ENCODE measurements around the gene UBA5. TPM values are rescaled to one million over a fixed set of nuclear protein-coding genes. Genes with fewer than 3 reads are reported as not detected.
A peak's percentile ranks its signal among the peaks of the same experiment; 100 is the strongest.

The UBA5 gene
- total and polyA plus RNA-seq, 2 of the 13 experiments (the other 11 are each of a cell fraction or from before 2014, with no cell fraction given), result 30.2 to 46.8 TPM

GRCh38 chr3:132659365-132660051 lies 621 bp upstream of the UBA5 start, which contains the start of gene ACAD11 (continued):
- TF ChIP-seq CC2D1A (CRISPR knock-in tag; IDR thresholded peaks at IDR 0.05) (no peak), ZBTB26 (CRISPR knock-in tag; IDR thresholded peaks at IDR 0.05; ENCODE audit: borderline replicate concordance) (peak; percentile 63; the same call in 1 of the 2 replicates), GABPB1 (CRISPR knock-in tag; IDR thresholded peaks at IDR 0.05) (no peak), KAT2B (IDR thresholded peaks at IDR 0.05; ENCODE audit: borderline replicate concordance, low read depth, low read length) (no peak), YEATS4 (CRISPR knock-in tag; IDR thresholded peaks at IDR 0.05; ENCODE audit: borderline replicate concordance) (peak; percentile 35; the same call in 1 of the 2 replicates), DMTF1 (CRISPR knock-in tag; IDR thresholded peaks at IDR 0.05) (no peak), RCOR2 (CRISPR knock-in tag; IDR thresholded peaks at IDR 0.05) (no peak), ZNF670 (CRISPR knock-in tag; IDR thresholded peaks at IDR 0.05; ENCODE audit: borderline replicate concordance) (no peak), ZNF281 (CRISPR knock-in tag; IDR thresholded peaks at IDR 0.05; ENCODE audit: borderline replicate concordance) (no peak), ZNF430 (CRISPR knock-in tag; IDR thresholded peaks at IDR 0.05) (peak; percentile 53; the same call in 1 of the 2 replicates), MIER3 (CRISPR knock-in tag; IDR thresholded peaks at IDR 0.05; ENCODE audit: borderline replicate concordance) (0 out of 2 replicates have a peak, but pooled peaks have one; percentile 21), UBTF (CRISPR knock-in tag; IDR thresholded peaks at IDR 0.05) (no peak), SOX6 (IDR thresholded peaks at IDR 0.05) (no peak), SOX6 (CRISPR knock-in tag; IDR thresholded peaks at IDR 0.05) (peak; percentile 13; the same call in 1 of the 2 replicates)

Measured in HepG2 (cell line).